ENCODE results near the gene EXTL1.
A peak's percentile ranks its signal among the peaks of the same experiment; 100 is the strongest.

The EXTL1 gene

GRCh38 chr1:25997828-25998761 is 23.5 kb upstream of the EXTL1 start, which contains the start of gene PAFAH2:
Gene PAFAH2 (minus strand): TSS chr1:25998063. CDS start chr1:25990816, 7,247 bp downstream.
- DNase-seq (ENCODE audit: low spot score) = peak; percentile 97

- no peak for DNase-seq (ENCODE audit: low spot score)
These were observed 22.4 kb upstream of the EXTL1 start for GRCh38 chr1:25999041-25999800.

DNA sequence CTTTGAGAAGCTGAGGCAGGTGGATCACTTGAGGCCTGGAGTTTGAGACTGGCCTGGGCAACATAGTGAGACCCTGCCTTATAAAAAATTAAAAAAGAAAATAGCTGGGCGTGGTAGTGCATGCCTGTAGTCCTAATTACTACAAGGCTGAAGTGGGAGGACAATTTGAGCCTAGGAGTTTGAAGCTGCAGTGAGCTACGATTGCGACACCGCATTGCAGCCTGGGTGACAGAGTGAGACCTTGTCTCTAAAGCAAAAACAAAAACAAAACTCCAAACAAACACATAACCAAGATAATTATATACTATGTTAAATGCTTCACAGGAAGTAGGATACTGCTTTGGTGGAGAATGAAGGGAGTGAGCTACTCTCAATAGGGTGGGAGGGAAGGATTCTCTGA is 18.3 kb upstream of the EXTL1 start:
- no peak for DNase-seq (ENCODE audit: low spot score)

- DNase-seq (ENCODE audit: low spot score) = no peak
These were observed 17.8 kb upstream of the EXTL1 start for GRCh38 chr1:26003756-26004155.

- DNase-seq (ENCODE audit: low spot score) = no peak
These were observed 16.0 kb upstream of the EXTL1 start for GRCh38 chr1:26005434-26006105.

DNA sequence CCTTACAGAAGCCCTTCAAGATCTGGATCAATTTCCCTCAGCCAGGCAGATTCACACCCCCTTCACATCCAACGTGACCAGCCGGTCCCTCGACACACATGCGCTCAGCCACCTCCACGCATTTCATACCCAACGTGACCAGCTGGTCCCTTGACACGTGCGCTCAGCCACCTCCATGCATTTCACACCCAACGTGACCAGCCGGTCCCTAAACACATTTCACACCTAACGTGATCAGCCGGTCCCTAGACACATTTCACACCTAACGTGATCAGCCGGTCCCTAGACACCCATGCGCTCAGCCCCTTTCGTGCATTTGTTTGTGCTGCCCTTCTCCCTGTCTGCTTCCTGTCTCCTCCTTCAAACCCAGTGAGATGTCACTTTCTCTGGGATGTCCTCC is 14.9 kb upstream of the EXTL1 start:
- no peak for DNase-seq (ENCODE audit: low spot score)

- no peak for DNase-seq (ENCODE audit: low spot score)
These were observed 11.7 kb upstream of the EXTL1 start for GRCh38 chr1:26009796-26010447.

DNA sequence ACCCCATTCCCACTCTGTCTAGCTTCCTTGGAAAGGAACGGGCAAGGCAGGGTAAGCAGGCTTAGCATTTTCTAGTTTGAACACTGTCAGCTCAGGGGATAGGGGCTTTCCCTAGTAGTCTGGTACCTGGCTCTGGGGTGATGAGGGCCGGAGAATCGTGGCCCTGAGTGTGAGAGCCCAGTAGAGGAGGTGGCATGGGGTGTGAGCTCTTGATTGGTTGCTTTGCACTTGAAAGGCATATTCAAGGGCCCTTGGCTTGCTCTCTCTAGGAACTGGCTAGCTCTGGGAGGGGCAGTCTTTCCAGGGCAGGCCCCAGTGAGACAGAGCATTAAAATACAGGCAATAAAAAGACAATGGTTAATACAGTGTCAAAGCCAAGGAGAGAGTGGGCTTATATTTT is 10.8 kb upstream of the EXTL1 start:
- DNase-seq (ENCODE audit: low spot score) = no peak

DNA sequence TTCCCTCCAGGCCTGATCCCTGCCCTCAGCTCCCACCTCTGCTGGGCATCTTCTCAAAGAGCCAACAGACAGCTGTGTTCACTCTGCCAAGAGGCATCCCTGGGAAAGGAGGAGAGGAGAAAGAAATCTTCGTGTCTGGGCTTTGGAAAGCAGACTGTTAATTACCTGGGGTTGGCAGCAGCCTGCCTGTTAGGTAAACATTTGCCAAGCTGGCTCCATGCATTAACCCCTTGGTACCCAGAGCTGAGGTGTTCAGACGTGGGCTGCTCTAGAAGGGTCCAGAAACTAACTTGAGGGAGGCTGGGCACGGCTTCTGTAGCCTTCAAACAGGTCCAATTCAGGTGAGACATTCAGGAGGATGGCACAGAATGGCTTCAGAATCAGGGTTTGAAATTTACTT is 8.7 kb upstream of the EXTL1 start:
- no peak for DNase-seq (ENCODE audit: low spot score)

DNA sequence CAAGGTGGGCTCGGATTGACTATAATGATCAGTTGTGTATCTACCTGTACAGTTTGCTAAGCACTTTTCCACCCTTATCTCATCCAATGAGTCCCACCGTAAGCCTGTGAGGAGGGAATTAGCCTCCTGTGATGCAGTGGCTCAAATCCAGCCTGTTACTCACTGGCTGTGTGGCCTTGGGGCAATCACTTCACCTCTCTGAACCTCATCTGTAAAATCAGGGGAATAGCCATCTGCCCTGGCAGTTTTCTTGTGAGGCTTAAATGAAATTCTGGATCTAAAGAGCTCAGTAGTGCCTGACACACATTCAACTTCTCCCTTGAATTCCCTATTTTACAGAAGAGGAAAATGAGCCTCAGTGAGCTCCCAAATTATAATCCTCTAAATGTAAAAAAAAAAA is 7.4 kb upstream of the EXTL1 start:
- no peak for DNase-seq (ENCODE audit: low spot score)

- DNase-seq (ENCODE audit: low spot score) = no peak
These were observed 6.2 kb upstream of the EXTL1 start for GRCh38 chr1:26015358-26015757.

GRCh38 chr1:26016258-26016952 is 5.2 kb upstream of the EXTL1 start:
- no peak for DNase-seq (ENCODE audit: low spot score)

GRCh38 chr1:26016953-26017545 is 4.5 kb upstream of the EXTL1 start:
- DNase-seq (ENCODE audit: low spot score) = no peak

DNA sequence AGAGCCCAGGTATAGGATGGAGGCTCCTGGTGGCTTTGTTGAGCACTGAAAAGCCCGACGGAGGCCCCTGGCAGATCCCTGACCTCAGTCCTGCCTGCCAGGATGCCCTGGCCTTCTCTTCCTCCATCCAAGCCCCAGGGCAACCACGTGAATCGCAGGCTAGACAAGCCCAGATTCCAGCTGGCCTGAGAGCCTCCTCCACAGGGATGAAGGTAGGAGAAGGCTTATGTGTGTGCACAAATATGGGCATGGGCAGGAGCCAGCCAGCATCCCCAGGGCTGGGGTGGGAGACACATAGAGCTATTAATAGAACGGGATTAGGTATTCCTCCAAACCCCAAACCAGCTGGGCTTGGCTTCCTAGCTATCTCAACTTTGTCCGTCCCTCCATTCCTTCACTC is 4.0 kb upstream of the EXTL1 start:
- DNase-seq (ENCODE audit: low spot score) = no peak

DNA sequence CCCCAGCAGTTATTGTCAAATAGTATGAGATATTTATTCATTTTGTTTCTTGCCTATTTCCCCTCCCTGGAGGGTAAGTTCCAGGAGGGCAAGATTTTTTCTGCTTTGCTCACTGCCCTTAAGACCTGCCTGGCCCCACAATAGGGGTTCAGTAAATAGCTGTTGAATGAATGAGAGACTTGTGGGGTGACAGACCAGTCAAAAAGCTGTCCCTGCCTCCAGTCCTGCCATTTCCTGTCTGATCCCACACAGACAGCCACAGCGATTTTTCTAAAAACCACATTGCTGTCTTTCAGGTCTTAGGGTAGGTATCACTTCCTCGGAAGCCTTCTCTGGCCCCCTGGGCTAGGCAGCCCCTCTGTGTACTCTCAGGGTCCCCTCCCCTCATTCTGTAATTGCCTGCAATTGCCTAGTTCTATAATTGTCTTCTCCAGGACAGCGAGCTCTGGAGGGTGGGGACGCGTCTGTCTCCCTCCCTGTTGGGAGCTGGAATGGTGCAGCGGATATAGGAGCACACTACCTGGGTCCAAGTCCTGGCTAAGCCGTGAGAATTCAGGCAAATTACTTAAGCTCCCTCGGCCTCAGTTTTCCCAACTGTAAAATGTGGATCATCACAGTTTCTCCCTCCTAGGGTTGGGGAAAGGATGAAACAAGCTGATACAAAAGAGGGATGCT is 1.8 kb upstream of the EXTL1 start:
- no peak for DNase-seq (ENCODE audit: low spot score)

DNA sequence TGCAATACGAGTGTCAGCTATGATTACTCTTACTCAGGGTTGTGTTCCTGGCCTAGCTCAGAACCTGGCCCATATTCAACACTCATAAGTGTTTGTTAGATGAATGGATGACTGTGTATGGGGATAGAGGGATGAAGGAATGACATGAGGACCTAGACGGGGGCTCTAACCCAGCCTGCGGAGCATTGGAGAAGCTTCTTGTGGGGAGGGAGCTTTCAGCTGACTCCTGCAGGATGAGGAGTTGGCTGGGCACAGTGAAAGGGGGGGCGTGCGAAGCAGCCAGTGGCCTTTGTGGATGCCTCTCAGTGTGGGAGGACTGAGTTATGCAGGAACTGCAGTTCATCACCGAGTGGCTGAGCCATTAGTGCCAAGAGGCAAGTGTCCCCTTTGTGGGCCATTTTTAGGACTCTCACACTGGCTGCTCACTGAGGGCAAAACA is 1.2 kb upstream of the EXTL1 start:
- no peak for DNase-seq (ENCODE audit: low spot score)

DNA sequence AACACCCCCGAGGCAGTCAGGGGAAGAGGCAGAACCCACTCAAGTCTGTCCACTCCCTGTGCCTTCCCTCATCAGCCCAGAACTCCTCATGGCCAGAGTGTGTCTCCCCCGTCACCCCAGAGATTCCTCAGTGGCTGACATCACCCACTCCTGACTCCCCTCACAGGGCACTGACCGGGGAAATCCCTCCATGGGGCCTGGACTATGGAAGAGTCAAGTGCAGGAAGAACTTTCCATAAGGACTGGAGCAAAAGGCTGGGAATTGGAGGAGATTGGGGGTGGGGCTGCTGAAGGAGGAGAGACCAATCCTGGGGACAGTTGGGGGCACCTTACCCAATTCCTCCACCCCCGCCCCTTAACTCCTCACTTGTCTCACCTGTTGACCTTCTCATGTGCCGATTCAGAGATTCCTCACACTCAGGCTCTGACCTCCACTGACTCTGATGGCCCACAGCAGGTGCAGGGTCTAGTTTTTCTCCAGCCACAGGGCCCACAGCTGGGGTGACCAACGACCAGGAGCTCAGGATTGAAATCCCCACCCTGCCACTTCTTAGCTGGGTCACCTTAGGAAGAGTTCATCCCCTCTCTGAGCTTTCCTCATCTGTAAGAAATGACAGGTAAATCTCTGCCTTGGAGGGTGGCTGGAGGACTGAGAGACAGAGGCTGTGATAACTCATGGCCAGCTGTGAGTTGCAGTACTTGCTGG is 481 bp upstream of the EXTL1 start:
- no peak for DNase-seq (ENCODE audit: low spot score)

GRCh38 chr1:26022404-26022779 is 817 bp downstream of the EXTL1 start:
- peak; percentile 68 for DNase-seq (ENCODE audit: low spot score)

DNA sequence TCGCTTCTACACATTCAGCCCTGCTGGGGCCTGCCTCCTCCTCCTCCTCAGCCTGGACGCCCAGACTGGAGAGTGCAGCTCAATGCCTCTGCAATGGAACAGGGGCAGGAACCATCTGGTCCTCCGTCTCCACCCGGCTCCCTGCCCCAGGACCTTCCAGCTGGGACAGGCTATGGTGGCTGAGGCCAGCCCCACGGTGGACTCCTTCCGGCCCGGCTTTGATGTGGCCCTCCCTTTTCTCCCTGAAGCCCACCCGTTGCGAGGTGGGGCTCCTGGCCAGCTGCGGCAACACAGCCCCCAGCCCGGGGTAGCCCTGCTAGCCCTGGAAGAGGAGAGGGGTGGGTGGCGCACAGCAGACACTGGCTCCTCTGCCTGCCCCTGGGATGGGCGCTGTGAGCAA is 1.4 kb downstream of the EXTL1 start:
- DNase-seq (ENCODE audit: low spot score) = peak; percentile 59

GRCh38 chr1:26023826-26024225 is 2.3 kb downstream of the EXTL1 start:
- DNase-seq (ENCODE audit: low spot score) = no peak
